GM19452 (cell line): ENCODE results near the gene GMEB2.
"Not testable (repeated sequence)": the region's sequence is repeated elsewhere in the genome, so short reads cannot be mapped to it uniquely, and the experiment has no call there.

ENCODE experiments used
- ATAC-seq: cut with Tn5 transposase; IDR thresholded peaks from one replicate; pipeline ENCODE4 v1.9.1; 2021; ENCODE audit not compliant: unreplicated experiment

The GMEB2 gene

DNA sequence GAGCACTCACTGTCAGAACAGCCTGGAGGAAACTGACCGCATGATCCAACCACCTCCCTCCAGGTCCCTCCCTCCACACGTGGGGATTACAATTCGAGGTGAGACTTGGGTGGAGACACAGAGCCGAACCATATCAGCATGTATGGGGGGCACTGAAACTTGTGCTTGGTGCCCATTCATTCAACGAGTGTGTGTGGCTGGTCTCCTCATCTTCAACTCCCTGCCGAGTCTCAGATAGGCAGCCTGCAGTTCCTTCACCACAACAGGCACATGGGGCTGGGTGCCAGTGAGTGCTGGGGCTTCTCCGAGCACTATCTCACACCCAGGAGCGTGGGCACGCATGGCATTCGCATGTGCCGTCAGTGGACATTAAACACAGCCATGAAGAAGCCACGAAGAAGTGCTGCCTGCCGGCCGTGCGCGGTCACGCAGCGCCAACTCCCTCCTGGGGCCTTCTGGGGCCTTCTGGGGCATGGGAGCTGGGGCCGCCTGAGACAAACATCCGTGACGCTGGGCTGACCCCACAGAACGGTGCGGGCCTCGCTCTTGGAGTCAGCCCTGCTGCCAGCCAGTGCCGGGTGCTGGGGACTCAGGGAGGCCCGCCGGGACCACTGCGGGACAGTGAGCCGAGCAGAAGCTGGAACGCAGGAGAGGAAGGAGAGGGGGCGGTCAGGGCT, 30.5 kb upstream of the GMEB2 start:
- ATAC-seq = no peak

DNA sequence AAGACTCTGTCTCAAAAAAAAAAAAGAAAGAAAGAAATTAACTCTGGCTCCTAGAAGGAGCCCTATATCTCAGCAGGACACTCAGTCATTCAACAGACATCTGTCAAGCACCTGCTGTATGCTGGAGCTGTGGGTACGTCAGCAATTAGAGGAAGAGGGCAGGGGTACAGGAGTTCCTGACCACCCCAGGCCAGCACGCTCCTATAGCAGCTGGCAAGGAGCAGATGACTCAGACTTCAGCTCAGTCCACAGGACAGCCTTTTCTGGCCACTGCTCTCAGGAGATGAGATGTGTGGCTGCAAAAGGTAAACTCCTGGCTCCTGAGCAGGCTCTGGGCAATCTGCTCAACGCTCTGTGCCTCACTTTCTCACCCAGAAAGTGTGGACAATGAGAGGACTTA, 29.6 kb upstream of the GMEB2 start:
- no peak for ATAC-seq

- no peak for ATAC-seq
Observed at GRCh38 chr20:63655249-63655648, 28.3 kb upstream of the GMEB2 start.

GRCh38 chr20:63653974-63654668, 27.2 kb upstream of the GMEB2 start:
- ATAC-seq = no peak

DNA sequence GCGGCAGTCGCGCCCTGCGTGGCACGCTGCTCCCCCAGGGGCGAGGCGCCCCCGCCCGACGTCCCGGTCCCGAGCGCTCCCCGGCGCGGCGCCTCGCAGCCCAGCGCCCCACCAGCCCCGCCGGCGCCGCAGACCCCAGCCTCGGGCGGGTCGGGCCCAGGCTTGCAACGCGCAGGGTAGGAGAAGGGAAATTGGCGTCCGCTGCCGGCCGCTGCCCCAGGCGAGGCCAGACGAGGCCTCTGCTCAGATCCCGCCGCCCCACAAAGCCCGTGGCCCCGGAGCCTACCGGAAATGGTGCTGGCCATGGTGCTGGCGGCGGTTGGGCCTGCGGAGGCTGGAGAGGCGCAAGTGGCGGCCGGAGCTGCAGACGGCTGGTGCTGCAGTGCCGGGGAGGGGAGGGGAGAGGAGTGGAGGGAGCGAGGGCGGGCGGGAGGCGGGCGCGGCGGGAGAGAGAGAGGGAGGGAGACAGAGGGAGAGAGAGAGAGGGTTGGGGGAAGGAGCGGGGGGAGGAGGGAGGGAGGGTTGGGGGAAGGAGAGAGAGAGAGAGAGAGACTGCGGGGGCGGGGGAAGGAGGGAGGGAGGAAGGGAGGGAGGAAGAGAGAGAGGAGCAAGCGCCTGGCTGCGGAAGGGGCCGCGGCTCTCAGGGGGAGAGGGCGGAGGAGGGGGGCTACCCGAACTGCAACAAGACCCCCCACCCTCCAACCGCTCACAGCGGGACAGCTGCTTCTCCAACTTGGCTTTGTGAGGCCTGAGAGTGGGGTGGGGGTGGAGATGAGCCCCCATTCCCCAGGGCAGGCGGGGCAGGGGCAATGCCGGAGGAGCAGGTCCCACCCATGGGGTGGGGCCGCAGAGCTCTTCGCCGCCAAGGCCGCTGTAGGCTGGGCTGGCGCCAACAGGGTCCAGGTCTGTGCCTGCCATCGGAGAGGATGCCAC, 26.4 kb upstream of the GMEB2 start, which contains the start of gene STMN3:
TSS of gene STMN3 (minus strand) at position 384 of the 933 bp plus-strand sequence. CDS start at position 305, 79 bp downstream.
- no peak for ATAC-seq

GRCh38 chr20:63652192-63652980, 25.5 kb upstream of the GMEB2 start:
- no peak for ATAC-seq

- no peak for ATAC-seq
Observed at GRCh38 chr20:63651942-63652191, 25.0 kb upstream of the GMEB2 start.

- not testable (repeated sequence) for ATAC-seq
Observed at GRCh38 chr20:63650486-63650885, 23.6 kb upstream of the GMEB2 start.

DNA sequence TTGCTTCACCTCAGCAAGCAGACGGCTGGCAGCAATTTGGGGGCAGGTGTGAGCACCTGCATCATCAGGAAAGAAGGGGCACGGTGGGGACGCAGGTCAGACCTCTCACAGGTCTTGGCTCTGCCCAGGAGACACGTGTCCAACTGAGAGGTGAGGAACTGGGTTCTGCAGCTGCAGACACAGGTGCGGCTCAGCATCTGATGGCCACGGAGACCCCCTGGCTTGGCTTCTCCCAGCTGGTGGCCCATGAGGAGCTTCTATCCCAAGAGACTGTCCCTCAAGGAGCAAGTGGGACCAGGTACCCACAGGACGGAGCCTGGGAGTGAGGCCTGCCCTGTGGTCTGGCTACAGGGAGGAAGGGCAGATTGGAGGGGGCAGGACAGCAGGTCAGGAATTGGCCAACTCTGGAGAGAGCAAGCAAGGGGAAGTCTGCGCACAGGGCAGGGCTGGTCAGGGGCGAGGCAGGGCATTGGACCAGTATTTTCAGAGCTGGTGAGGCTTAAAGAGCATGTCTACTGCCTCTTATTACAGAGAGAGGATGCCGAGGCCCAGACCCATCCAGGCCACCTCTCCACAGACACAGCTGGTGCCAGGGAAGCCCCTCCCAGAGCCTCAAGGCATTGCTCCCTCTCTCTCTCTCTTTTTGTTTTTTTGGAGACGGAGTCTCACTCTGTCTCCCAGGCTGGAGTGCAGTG, 22.1 kb upstream of the GMEB2 start:
- no peak for ATAC-seq

- ATAC-seq = no peak
Observed at GRCh38 chr20:63648190-63648589, 21.3 kb upstream of the GMEB2 start.

- ATAC-seq = no peak
Observed at GRCh38 chr20:63645218-63645617, 18.3 kb upstream of the GMEB2 start.

DNA sequence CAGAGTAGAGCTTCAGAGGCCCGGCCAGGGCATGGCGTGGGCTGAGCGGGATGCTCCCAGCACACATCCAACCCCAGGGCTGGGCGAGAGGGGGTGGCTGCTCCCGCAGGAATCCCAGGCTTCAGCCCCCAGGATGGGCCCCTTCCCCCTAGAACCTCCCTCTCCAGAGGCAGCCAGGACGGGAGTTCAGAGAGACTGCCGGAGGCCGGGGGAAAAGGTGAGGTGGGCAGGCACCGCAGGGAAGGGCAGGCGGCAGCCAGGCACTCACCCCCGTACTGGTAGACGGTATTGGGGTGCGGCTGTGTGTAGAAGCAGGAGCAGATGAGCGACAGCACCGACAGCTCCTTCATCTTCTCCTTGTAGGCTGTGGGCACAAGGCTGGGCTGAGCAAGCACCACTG, 17.0 kb upstream of the GMEB2 start:
- ATAC-seq = no peak

DNA sequence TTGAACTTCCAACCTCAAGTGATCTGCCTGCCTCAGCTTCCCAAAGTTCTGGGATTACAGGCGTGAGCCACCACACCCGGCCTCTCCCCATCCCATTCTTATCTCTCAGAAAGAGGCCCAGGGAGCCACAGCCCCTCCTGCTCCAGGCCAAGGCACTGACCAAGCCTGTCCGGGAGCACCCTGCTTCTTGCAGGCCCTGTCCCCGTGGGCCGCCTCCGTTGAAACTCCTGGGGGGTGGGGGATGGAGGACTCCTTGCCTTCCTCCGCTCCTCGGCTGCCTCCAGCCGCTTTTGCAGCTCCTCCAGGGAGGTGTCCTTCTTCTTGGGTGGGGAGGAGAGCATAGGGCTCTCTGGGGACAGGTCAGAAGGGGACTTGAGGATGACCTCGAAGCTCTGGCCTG, 16.6 kb upstream of the GMEB2 start:
- no peak for ATAC-seq

GRCh38 chr20:63642527-63643247, 15.8 kb upstream of the GMEB2 start:
- ATAC-seq = no peak

GRCh38 chr20:63641792-63642523, 15.1 kb upstream of the GMEB2 start:
- peak; percentile 57 for ATAC-seq

GRCh38 chr20:63641146-63641791, 14.4 kb upstream of the GMEB2 start:
- ATAC-seq = peak; percentile 24

DNA sequence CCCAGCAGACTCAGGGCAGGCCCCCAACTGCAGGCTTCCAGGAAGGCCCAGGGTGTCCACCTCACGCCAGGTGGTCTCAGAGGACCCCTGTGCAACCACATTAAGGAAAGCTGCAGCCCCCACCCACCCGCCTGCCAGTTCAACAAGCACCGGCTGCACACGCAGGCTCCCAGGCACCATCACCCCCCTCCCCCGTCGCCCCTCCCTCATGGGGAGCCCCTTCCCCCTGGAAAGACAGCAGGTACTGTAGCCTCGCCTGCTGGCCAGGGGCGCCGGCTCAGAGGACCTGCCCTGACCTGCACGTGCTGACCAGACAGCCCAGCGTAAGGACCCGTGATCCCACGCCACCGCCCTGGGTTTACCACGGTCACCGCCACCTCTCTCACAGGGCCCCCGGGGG, 13.8 kb upstream of the GMEB2 start:
- peak; percentile 2 for ATAC-seq

- no peak for ATAC-seq
Observed at GRCh38 chr20:63640086-63640485, 13.2 kb upstream of the GMEB2 start.
